Endodermal cell (in vitro differentiated cells): Measurements from ENCODE around the gene YIF1A. TPM values are rescaled to one million over a fixed set of nuclear protein-coding genes. Genes with fewer than 3 reads are reported as not detected.

ENCODE experiments used
- DNase-seq: peaks from one replicate; pipeline ENCODE4 v3.0.0-alpha.2; 2017
- H3K27ac ChIP-seq: 2 replicates; pipeline ENCODE4 v1.5.1; 2013; ENCODE audit warnings: mild to moderate bottlenecking, low read depth, low read length, moderate library complexity
- H3K27me3 ChIP-seq: 2 replicates; pipeline ENCODE4 v1.6.1; 2013; ENCODE audit warnings: mild to moderate bottlenecking, low read length, moderate library complexity; ENCODE audit not compliant: insufficient read depth, control insufficient read depth, poor library complexity, severe bottlenecking
- H3K36me3 ChIP-seq: 2 replicates; pipeline ENCODE4 v1.7.0; 2013; ENCODE audit warnings: mild to moderate bottlenecking, low read length, moderate library complexity; ENCODE audit not compliant: control insufficient read depth, insufficient read depth
- H3K4me1 ChIP-seq: one replicate; pipeline ENCODE4 v1.7.0; 2013; ENCODE audit warnings: low read length; ENCODE audit not compliant: control insufficient read depth, insufficient read depth
- H3K4me3 ChIP-seq: 2 replicates; pipeline ENCODE4 v1.5.1; 2013; ENCODE audit warnings: mild to moderate bottlenecking, low read length, moderate library complexity
- H3K9ac ChIP-seq: 2 replicates; pipeline ENCODE4 v1.6.1; 2013; ENCODE audit warnings: mild to moderate bottlenecking, low read length, moderate library complexity; ENCODE audit not compliant: poor library complexity, severe bottlenecking; ENCODE audit errors: extremely low read depth
- H3K9me3 ChIP-seq: 2 replicates; pipeline ENCODE4 v1.6.1; 2013; ENCODE audit warnings: mild to moderate bottlenecking, low read length, moderate library complexity; ENCODE audit not compliant: control insufficient read depth
- H3K27ac Mint-ChIP-seq: 2 replicates; pipeline ENCODE4 v1.8.0; 2020; ENCODE audit warnings: mixed read lengths
- H3K27me3 Mint-ChIP-seq: 2 replicates; pipeline ENCODE4 v1.8.0; 2021; ENCODE audit warnings: mild to moderate bottlenecking, mixed read lengths; ENCODE audit not compliant: insufficient read depth
- H3K36me3 Mint-ChIP-seq: 2 replicates; pipeline ENCODE4 v1.8.0; 2020; ENCODE audit warnings: low read depth, mixed read lengths
- H3K4me1 Mint-ChIP-seq: 2 replicates; pipeline ENCODE4 v1.8.0; 2020; ENCODE audit warnings: mixed read lengths
- H3K4me3 Mint-ChIP-seq: 2 replicates; pipeline ENCODE4 v1.8.0; 2020; ENCODE audit warnings: mild to moderate bottlenecking, moderate library complexity, mixed read lengths
- H3K9me3 Mint-ChIP-seq: 2 replicates; pipeline ENCODE4 v1.8.0; 2020; ENCODE audit warnings: mild to moderate bottlenecking, mixed read lengths
- WGBS, 2 experiments: methylation state at CpG; one replicate each; pipeline versions ENCODE4 v1.1.5 to v1.1.7; 2013; ENCODE audit warnings: missing lambda C conversion rate in 2 of 2, mixed read lengths in 1 of 2; ENCODE audit not compliant: insufficient coverage in 1 of 2, insufficient read length in 1 of 2; 5-methylcytosine and 5-hydroxymethylcytosine counted together
- total RNA-seq, 2 donors: library from RNA; stranded (reverse); fragmentation: NEBNext Ultra II Directional in 1 of 2; extraction: Animal tissue kit (Norgen Biotek cat#: 25700) in 1 of 2; gene quantifications; 2 replicates in 1 of 2; 3 replicates in 1 of 2; pipeline ENCODE4 v1.2.1, GENCODE V29; 2021
- TF ChIP-seq, protein P1 (sequence below): fragments of 200-600 bp; sonication (generic); conservative IDR thresholded peaks from 2 replicates; pipeline ENCODE4 v1.5.0; 2021; ENCODE audit warnings: antibody characterized with exemption, mild to moderate bottlenecking

The YIF1A gene
- total RNA-seq, 2 donors from 2014 or later, result 70.6 to 80.1 TPM

DNA sequence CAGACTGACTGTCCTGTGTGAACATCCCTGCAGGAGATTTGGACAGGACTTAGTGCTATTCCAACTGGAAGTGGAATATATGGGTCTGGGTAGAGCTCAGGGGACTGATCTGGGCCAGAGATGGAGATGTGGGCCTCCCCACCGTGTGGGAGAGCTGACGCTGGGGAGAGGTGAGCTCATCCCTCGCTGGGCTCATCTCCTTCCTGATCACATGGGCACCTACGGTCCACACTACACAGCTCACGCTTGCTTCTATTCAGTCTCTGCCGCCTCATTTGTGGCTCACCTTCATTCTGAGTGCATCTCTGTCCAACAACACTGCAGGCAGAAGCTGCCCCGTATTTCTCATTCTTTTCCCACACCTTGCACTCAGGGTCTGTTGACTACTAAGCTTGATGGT lies 37.1 kb downstream of the YIF1A start:
- TF ChIP-seq, protein P1, sequence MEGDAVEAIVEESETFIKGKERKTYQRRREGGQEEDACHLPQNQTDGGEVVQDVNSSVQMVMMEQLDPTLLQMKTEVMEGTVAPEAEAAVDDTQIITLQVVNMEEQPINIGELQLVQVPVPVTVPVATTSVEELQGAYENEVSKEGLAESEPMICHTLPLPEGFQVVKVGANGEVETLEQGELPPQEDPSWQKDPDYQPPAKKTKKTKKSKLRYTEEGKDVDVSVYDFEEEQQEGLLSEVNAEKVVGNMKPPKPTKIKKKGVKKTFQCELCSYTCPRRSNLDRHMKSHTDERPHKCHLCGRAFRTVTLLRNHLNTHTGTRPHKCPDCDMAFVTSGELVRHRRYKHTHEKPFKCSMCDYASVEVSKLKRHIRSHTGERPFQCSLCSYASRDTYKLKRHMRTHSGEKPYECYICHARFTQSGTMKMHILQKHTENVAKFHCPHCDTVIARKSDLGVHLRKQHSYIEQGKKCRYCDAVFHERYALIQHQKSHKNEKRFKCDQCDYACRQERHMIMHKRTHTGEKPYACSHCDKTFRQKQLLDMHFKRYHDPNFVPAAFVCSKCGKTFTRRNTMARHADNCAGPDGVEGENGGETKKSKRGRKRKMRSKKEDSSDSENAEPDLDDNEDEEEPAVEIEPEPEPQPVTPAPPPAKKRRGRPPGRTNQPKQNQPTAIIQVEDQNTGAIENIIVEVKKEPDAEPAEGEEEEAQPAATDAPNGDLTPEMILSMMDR, result no peak
- Histone ChIP-seq H3K4me1 (no peaks in the 10 kb centered on the region), H3K4me3 (no peak overlapping the region), H3K9ac (no peak overlapping the region), H3K27ac (no peak overlapping the region), H3K9me3 (no peaks in the 10 kb centered on the region), H3K27me3 (no peaks in the 10 kb centered on the region), H3K36me3 (peaks cover 12% of the 10 kb centered on the region)
- DNase-seq, result no peak
- H3K36me3 Mint-ChIP-seq, result peaks cover 12% of the 10 kb centered on the region
- peaks cover 8% of the 10 kb centered on the region for H3K4me1 Mint-ChIP-seq
- WGBS, 2 experiments, result 94 to 96% methylated on average over 6 to 7 of the region's 7 CpGs
- no peak overlapping the region for H3K4me3 Mint-ChIP-seq
- H3K9me3 Mint-ChIP-seq, result no peaks in the 10 kb centered on the region
- no peak overlapping the region for H3K27ac Mint-ChIP-seq
- H3K27me3 Mint-ChIP-seq, result no peaks in the 10 kb centered on the region

- H3K4me3 Mint-ChIP-seq, result no peak overlapping the region
- TF ChIP-seq, protein P1, result no peak
- Histone ChIP-seq H3K36me3 (peaks cover 16% of the 10 kb centered on the region), H3K4me1 (no peaks in the 10 kb centered on the region), H3K9ac (no peak overlapping the region), H3K4me3 (no peak overlapping the region), H3K9me3 (no peaks in the 10 kb centered on the region), H3K27ac (no peak overlapping the region), H3K27me3 (no peaks in the 10 kb centered on the region)
- peaks cover 22% of the 10 kb centered on the region for H3K36me3 Mint-ChIP-seq
- no peaks in the 10 kb centered on the region for H3K9me3 Mint-ChIP-seq
- 90 to 100% methylated on average over 3 to 6 of the region's 6 CpGs for WGBS, 2 experiments
- no peak for DNase-seq
- no peak overlapping the region for H3K27ac Mint-ChIP-seq
- no peaks in the 10 kb centered on the region for H3K27me3 Mint-ChIP-seq
- peaks cover 5% of the 10 kb centered on the region for H3K4me1 Mint-ChIP-seq
Measured at GRCh38 chr11:66248903-66249302, 40.0 kb downstream of the YIF1A start.

- Histone ChIP-seq H3K36me3 (peaks cover 19% of the 10 kb centered on the region), H3K4me3 (no peak overlapping the region), H3K27ac (no peak overlapping the region), H3K27me3 (no peaks in the 10 kb centered on the region), H3K4me1 (no peaks in the 10 kb centered on the region), H3K9me3 (no peaks in the 10 kb centered on the region), H3K9ac (no peak overlapping the region)
- H3K4me3 Mint-ChIP-seq, result no peak overlapping the region
- TF ChIP-seq, protein P1, result no peak
- WGBS, 2 experiments, result 93% methylated on average over 3 of the region's 3 CpGs
- DNase-seq, result no peak
- no peaks in the 10 kb centered on the region for H3K9me3 Mint-ChIP-seq
- no peaks in the 10 kb centered on the region for H3K27me3 Mint-ChIP-seq
- peaks cover 18% of the 10 kb centered on the region for H3K36me3 Mint-ChIP-seq
- no peak overlapping the region for H3K27ac Mint-ChIP-seq
- H3K4me1 Mint-ChIP-seq, result peaks cover 5% of the 10 kb centered on the region
Measured at GRCh38 chr11:66247801-66248200, 41.1 kb downstream of the YIF1A start.
